CD4-positive, alpha-beta T cell treated with Interleukin-1 beta for 1 hour (primary cell): ENCODE measurements around the gene PARL.

Experiments used
- DNase-seq, 2 donors: peaks; one replicate each; pipeline ENCODE4 v3.0.0-alpha.2; 2020 to 2022

Gene PARL

DNA sequence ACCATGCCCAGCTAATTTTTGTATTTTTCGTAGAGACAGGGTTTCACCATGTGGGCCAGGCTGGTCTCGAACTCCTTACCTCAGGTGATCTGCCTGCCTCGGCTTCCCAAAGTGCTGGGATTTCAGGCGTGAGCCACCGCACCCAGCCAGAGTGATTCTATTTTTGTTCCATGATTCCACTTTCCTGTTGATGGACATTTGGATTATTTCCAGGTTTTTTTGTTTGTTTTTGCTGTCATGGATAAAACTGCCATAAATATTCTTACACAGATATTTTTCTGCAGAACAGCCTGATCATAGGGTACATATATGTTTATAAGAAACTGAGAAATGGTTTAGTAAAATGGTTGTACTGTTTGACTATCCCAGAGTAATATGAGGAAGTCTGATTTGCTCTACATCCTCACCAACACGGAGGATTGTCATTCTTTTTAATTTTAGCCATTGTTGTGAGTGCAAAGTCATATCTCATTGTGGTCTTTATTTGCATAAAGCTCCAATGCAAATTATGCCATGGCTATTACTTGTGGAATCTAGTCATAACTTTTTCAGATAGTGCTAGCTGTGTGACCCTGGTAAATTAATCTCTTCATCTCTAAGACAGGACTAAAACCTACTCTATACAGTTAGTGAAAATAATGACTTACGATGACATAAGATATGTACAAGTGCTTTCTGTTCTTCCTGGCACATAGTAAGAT is 102.0 kb downstream of the PARL start:
- DNase-seq: no peak

DNA sequence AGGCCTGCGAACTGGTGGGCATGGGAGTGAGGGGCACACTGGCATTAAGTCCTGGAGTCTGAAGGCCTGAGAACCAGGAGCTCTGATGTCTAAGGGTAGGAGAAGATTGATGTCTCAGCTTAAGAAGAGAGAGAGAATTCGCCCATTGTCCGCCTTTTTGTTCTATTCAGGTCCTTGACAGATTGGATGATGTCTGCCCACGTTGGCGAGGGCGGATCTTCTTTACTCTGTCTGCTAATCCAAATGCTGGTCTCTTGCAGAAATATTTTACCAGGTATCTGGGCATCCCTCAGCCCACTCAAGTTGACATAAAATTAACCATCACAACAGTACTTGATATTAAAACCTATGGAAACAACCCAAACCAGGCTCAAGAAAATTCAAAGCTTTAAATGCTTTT is 103.4 kb downstream of the PARL start:
- no peak for DNase-seq

GRCh38 chr3:183779896-183780465 is 104.7 kb downstream of the PARL start:
- no peak for DNase-seq
